ENCODE data around the gene NXPH4. TPM values are rescaled to one million over a fixed set of nuclear protein-coding genes. Genes with fewer than 3 reads are reported as not detected.

Gene NXPH4
- total RNA-seq, 4 donors from 2014 or later = not detected

DNA sequence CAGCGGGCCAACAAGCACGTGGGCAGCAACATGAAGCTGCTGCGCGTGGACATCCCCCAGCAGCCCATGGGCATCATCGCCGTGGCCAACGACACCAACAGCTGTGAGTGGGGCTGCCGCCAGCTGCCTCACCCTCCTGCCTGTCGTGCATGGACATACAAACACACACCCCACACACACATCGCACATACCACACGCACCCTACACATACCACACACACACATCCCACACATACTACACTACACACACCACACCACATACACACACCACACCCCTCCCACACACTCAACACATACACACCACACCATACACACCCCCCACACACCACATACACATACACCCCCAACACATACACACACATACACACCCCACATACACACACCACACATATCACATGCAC, 25.2 kb upstream of the NXPH4 start:
- 89% methylated on average over 3 of the region's 11 CpGs for WGBS
- no peaks in the 10 kb centered on the region for H3K9me3 ChIP-seq
- no peaks in the 10 kb centered on the region for H3K27me3 ChIP-seq
- intact Hi-C loops (cut with DNase I) = no loop called here
- TF ChIP-seq EP300 (IDR thresholded peaks at IDR 0.05) (no peak), POLR2A (IDR thresholded peaks at IDR 0.05; ENCODE audit: low read depth) (no peak), POLR2AphosphoS5 (IDR thresholded peaks at IDR 0.05) (no peak)
- TF ChIP-seq, protein P1, sequence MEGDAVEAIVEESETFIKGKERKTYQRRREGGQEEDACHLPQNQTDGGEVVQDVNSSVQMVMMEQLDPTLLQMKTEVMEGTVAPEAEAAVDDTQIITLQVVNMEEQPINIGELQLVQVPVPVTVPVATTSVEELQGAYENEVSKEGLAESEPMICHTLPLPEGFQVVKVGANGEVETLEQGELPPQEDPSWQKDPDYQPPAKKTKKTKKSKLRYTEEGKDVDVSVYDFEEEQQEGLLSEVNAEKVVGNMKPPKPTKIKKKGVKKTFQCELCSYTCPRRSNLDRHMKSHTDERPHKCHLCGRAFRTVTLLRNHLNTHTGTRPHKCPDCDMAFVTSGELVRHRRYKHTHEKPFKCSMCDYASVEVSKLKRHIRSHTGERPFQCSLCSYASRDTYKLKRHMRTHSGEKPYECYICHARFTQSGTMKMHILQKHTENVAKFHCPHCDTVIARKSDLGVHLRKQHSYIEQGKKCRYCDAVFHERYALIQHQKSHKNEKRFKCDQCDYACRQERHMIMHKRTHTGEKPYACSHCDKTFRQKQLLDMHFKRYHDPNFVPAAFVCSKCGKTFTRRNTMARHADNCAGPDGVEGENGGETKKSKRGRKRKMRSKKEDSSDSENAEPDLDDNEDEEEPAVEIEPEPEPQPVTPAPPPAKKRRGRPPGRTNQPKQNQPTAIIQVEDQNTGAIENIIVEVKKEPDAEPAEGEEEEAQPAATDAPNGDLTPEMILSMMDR (IDR thresholded peaks at IDR 0.05) = no peak
- DNase-seq (ENCODE audit: extremely low spot score) = no peak
- H3K27ac ChIP-seq (replicated peaks in 1 of 4) = no peak overlapping the region
- H3K4me3 ChIP-seq = no peak overlapping the region
- H3K36me3 ChIP-seq = peaks cover 58 to 100% (median 95%) of the 10 kb centered on the region in 4 donors
- peaks cover 5 to 11% (median 9%) of the 10 kb centered on the region in 4 donors for H3K4me1 ChIP-seq

DNA sequence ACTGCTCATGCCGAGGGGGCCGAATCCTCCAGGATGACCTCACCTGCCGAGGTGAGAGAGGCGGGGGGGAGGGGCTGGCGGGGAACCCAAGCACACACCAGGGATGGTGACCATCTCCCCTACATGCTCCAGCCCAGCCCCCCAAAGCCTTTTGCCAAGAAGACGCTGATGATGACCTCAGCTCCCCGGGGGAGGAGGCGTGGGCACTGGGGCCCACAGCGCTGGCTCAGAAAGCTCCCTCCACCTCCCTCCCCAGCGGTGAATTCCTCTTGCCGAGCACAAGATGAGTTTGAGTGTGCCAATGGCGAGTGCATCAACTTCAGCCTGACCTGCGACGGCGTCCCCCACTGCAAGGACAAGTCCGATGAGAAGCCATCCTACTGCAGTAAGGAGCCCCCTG, 23.7 kb upstream of the NXPH4 start:
- no peak for DNase-seq (ENCODE audit: extremely low spot score)
- WGBS = 92% methylated on average over 4 of the region's 16 CpGs
- Histone ChIP-seq H3K27ac (replicated peaks in 1 of 4) (no peak overlapping the region), H3K4me1 (peaks cover 5 to 11% (median 9%) of the 10 kb centered on the region in 4 donors), H3K36me3 (peaks cover 63 to 100% (median 95%) of the 10 kb centered on the region in 4 donors), H3K9me3 (no peaks in the 10 kb centered on the region), H3K27me3 (no peaks in the 10 kb centered on the region), H3K4me3 (no peak overlapping the region)
- intact Hi-C loops (cut with DNase I) = no loop called here
- no peak for TF ChIP-seq POLR2A (IDR thresholded peaks at IDR 0.05; ENCODE audit: low read depth)
- TF ChIP-seq, protein P1 (IDR thresholded peaks at IDR 0.05) = no peak
- TF ChIP-seq EP300 (IDR thresholded peaks at IDR 0.05) = no peak
- no peak for TF ChIP-seq POLR2AphosphoS5 (IDR thresholded peaks at IDR 0.05)

DNA sequence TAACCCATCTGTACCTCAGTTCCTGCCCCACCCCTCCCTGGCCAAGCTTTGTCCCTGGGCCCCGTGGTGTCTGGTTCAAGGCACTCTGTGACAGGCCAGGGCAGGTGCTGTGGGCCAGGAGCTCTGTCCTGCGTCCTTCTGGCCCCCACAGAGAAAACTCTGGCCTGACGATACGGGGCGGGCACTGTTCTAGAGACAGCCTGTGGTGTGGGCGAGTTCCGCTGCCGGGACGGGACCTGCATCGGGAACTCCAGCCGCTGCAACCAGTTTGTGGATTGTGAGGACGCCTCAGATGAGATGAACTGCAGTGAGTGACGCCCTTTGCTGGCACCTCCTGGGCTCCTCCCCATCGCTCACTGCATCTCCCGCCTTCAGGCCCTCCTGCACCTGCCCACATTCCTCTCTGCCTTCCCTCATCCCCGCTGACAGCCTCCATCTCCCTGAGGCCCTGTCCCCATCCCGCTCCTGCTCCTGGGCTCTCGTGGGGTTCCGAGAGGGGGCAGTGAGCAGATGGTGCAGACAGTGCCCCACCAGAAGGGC, 22.8 kb upstream of the NXPH4 start:
- 86% methylated on average over 14 of the region's 19 CpGs for WGBS
- intact Hi-C loops (cut with DNase I) = no loop called here
- H3K9me3 ChIP-seq = no peaks in the 10 kb centered on the region
- no peak overlapping the region for H3K4me3 ChIP-seq
- no peak overlapping the region for H3K27ac ChIP-seq (replicated peaks in 1 of 4)
- DNase-seq (ENCODE audit: extremely low spot score) = no peak
- no peaks in the 10 kb centered on the region for H3K27me3 ChIP-seq
- TF ChIP-seq, protein P1 (IDR thresholded peaks at IDR 0.05) = no peak
- no peak for TF ChIP-seq EP300 (IDR thresholded peaks at IDR 0.05)
- no peak for TF ChIP-seq POLR2AphosphoS5 (IDR thresholded peaks at IDR 0.05)
- H3K36me3 ChIP-seq = peaks cover 72 to 100% (median 95%) of the 10 kb centered on the region in 4 donors
- peaks cover 5 to 11% (median 9%) of the 10 kb centered on the region in 4 donors for H3K4me1 ChIP-seq

GRCh38 chr12:57194253-57194652, 22.3 kb upstream of the NXPH4 start:
- TF ChIP-seq POLR2AphosphoS5 (IDR thresholded peaks at IDR 0.05) (no peak), POLR2A (IDR thresholded peaks at IDR 0.05; ENCODE audit: low read depth) (no peak), EP300 (IDR thresholded peaks at IDR 0.05) (no peak)
- TF ChIP-seq, protein P1 (IDR thresholded peaks at IDR 0.05) = no peak
- 88% methylated on average over 5 of the region's 18 CpGs for WGBS
- no peaks in the 10 kb centered on the region for H3K9me3 ChIP-seq
- no peak overlapping the region for H3K4me3 ChIP-seq
- intact Hi-C loops (cut with DNase I) = no loop called here
- no peak overlapping the region for H3K27ac ChIP-seq (replicated peaks in 1 of 4)
- H3K36me3 ChIP-seq = peaks cover 76 to 100% (median 95%) of the 10 kb centered on the region in 4 donors
- H3K4me1 ChIP-seq = peaks cover 5 to 11% (median 9%) of the 10 kb centered on the region in 4 donors
- no peak for DNase-seq (ENCODE audit: extremely low spot score)
- no peaks in the 10 kb centered on the region for H3K27me3 ChIP-seq

DNA sequence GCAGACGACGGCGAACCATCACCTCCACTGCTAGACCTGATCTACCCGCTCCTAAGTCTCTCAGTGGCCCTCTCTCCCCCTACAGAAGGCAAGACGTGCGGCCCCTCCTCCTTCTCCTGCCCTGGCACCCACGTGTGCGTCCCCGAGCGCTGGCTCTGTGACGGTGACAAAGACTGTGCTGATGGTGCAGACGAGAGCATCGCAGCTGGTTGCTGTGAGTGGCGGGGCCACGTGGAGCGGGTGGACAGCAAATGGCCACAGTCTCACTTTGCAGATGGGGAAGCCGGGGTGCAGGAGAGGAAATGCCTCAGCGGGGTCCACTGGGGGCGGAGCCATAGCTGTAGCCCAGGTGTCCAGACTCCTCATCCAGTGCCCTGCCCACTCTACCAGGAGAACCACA, 21.4 kb upstream of the NXPH4 start:
- 87% methylated on average over 19 of the region's 19 CpGs for WGBS
- no peak for DNase-seq (ENCODE audit: extremely low spot score)
- Histone ChIP-seq H3K9me3 (no peaks in the 10 kb centered on the region), H3K27me3 (no peaks in the 10 kb centered on the region), H3K4me3 (no peak overlapping the region), H3K36me3 (peaks cover 81 to 100% (median 98%) of the 10 kb centered on the region in 4 donors), H3K27ac (replicated peaks in 1 of 4) (no peak overlapping the region), H3K4me1 (peaks cover 3 to 5% (median 4%) of the 10 kb centered on the region in 4 donors)
- intact Hi-C loops (cut with DNase I) = no loop called here
- TF ChIP-seq, protein P1 (IDR thresholded peaks at IDR 0.05) = no peak
- TF ChIP-seq POLR2AphosphoS5 (IDR thresholded peaks at IDR 0.05) = no peak
- TF ChIP-seq POLR2A (IDR thresholded peaks at IDR 0.05; ENCODE audit: low read depth) = no peak
- no peak for TF ChIP-seq EP300 (IDR thresholded peaks at IDR 0.05)

Measured in esophagus muscularis mucosa (tissue), 4 donors.